NCI-H524 (cell line): Measurements from ENCODE around the gene CALML3.

Experiments
- DNase-seq, 2 experiments: peaks; one replicate each; lab custom pipeline; 2025; lab: John Stamatoyannopoulos, UW

Gene CALML3

DNA sequence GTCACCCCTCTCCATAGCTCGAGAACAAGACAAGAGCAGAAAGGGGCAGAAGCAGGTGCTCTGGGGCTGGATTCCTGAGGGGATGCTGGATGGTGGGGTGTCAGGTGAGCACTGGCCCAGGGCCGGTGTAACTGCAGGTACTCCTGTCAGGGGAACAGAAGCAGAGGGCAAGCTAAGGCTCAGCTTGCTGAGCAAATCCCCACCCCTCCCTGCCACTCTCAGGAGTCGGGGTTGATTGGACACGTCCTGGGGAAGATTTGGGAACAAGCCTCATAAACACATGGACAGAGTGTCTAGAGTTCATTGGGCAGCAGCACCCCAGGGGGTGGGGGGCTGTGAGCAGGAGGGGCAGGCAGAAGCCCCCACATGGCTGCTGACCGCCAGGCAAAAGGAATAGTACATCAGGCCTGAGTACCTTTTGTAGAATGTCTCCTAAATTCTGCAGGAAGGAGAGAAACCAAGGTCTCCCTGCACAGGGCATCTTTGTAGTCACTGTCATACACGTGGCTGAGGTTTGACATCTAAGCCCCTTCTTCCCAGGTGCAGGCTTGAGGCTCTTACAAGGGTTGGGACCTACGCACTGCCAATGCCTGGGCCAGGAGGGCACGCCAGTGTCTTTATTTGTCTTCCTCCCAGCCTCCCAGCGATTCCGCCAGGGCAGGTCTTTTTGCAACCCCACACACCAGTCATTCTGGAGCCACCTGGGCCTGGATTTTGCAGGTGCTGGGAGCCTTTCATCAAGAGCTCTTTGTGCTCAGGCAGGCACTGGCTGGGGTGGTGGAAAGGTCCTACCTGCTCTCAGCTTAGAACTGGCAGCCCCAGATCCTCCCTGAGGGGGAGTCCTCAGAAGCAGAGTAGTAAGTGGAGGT lies 2.8 kb downstream of the CALML3 start:
- DNase-seq, result no peak

DNA sequence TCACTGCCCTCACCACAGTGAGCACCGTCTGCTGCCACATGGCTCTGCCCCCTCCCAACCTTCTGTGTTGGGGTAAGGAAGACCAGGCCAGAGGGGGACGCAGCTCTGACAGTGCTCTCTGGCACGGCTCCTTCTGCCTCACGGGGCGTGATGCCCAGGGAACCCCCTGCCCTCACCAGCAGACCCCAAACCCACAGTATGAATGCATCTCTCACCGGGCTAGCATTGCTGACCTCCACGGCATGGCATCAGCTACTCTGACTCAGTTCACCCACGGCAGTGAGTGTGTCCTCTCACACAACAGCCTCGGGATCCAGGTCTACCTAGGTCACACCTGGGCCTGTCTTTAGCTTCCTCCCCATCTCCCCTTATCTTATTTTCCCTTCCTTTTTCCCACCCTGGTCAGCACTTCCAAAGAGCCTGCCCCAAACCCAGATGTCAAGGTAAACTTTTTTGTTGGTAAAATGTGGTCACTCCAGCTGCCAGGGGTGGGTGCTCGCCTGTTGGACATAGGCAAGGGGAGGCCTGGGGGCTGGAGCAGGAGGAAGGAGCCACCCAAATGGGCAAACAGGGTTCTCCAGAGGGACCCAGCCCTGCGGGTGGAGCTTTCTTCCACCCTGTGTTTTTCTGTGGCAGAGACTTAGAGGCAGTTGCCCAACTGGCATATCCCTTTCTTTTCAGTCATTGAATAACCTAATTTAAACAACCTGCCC lies 4.4 kb downstream of the CALML3 start:
- DNase-seq, result no peak

DNA sequence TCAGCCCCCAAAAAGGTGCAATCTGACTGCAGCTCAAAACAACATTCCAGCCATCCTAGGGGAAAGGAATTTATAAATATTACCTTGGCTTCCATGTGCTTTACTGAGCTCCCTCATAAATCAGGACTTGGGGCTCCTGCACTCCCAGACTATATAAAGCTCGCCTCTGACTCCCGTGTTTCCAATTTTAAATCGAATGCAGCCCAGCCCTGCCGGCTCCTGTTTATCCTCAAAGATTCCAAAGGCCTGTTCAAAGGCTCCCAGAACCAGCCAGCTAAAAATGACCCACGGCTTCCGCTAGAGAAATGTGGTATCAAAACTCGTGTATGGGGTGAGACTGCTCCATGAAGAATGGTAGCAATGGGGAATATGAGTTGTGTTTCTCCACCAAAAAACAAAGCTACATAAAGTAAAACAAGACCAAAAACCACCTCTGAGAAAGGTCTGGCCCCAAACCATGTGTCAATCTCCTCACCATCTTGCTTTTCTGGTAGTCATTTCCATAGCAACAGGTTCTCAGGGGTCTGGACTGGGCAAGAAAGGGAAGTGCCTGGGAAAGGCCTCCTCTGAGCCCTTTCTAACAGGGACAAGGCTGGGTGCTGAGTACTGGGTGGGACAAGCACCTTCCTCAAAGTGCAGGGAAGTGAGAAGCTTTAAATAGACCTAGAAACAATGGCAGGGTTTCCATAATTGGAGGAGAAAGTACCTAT lies 5.1 kb downstream of the CALML3 start:
- DNase-seq, result no peak

DNA sequence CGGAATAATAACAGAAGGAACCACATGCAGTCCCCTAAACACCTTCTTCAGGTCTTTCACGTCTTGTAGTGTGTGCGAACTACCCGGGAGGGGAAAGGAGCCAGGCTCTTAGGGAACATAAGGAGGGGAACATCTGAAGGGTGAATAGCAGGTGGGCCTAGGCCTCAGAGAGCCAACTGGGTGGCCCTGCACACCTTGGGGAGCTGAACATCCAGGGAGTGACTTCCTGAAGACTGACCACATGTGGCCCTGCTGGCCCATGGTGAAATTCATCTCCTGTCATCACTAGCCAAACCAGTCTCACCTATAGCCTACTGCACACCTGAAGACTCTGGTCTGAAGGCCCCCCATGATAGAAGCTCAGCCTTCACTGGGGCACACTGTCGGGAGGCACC lies 5.6 kb downstream of the CALML3 start:
- no peak for DNase-seq

DNA sequence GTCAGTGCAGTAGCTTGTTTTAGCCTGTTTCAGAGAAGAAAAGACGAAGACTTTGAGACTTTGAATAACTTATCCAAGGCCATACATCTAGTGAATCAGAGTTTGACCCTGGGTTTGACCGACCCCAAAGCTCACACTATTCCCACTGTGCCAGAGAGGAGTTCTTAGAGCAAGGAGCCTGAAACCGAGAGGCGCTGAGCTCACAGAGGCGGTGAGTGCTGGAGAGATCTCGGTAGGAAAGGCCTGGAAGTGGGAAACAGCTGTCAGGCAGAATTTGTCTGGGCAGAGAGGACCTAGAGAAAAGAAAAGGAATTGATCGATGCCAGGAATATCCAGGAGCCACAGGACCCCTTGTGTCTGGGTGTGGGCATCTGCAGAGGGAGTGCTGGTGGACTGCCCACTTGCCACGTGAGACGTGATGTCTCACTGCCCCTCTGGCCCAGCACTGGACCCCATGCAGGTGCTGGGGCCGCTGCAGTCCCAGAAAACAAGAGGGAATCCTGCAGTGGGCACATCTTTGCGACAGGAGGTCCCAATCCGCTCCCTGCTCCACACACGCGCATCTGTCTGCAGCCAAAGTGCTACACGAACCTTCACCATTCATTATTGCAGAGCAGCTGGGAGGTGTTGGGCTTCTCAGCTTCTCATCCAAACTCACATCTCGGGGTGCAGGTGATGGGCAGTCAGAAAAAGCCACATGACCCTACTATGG lies 6.2 kb downstream of the CALML3 start:
- DNase-seq, result no peak

DNA sequence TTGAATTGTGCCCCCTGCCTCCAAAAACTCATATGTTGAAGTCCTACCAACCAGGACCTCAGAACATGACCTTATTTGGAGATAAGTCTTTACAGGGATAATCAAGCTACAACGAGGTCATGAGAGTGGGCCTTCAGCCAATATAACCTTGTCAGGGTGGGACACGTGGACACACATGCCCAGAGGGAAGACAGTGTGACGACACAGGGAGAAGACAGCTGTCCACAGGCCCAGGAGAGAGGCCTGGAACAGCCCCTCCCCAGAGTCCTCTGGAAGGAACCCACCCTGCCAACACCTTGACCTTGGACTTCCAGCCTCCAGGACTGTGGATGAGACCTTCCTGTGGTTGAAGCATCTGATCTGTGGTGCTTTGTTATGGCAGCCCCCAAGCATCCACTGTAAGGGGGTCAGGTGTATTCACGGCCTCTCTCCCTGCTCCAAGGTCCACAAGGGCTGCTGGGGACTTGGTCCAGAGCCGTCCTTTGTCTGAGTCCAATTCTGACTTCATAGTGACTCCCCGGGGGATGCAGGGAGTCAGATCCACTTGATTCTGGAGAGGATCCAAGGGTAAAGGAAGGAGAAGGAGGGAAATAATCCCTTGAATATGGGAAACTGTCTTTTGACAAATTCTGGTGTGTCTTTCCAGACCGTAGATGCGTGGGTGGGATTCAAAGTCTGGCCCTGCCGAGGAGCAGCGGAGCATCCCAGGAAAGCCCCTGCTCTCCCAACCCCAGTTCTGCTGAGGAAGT lies 7.0 kb downstream of the CALML3 start:
- DNase-seq, result no peak

DNA sequence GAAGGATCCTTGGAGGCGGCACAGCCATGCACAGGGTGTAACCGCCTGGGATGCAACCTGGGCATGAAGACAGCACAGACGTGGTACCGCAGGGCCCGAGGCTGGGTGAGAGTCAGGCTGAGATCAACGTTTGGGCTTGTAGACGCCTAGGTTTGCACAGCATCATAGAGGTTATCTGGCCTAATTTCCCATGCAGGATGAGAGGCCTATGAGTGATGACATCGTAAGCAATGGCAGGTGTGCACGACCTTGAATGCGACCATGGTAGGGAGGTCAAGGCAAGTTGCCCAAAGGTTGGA lies 7.5 kb downstream of the CALML3 start:
- DNase-seq, result no peak

DNA sequence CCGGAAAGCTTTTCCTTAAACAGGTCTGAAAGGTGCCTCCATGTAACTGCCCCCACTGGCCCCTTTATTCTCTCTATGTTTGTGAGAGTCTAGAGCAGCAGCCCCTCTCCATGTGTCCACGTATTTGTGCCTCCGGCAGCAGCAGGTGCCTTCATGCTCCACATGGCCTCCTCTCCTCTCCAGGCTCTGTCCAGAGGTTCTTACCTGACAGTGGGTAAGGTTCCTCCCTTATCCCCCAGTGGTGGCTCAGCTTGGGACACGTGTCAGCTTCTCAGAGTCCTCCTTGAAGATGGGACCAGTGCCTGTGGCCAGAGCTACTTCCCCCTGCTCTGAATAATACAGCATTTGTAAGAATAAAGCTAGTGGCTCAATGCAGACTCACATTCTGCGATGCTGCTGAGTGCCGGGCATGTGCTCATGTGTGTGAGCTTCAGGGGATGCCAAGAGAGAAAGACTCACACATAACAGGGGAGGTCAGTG lies 7.9 kb downstream of the CALML3 start:
- DNase-seq, result no peak

DNA sequence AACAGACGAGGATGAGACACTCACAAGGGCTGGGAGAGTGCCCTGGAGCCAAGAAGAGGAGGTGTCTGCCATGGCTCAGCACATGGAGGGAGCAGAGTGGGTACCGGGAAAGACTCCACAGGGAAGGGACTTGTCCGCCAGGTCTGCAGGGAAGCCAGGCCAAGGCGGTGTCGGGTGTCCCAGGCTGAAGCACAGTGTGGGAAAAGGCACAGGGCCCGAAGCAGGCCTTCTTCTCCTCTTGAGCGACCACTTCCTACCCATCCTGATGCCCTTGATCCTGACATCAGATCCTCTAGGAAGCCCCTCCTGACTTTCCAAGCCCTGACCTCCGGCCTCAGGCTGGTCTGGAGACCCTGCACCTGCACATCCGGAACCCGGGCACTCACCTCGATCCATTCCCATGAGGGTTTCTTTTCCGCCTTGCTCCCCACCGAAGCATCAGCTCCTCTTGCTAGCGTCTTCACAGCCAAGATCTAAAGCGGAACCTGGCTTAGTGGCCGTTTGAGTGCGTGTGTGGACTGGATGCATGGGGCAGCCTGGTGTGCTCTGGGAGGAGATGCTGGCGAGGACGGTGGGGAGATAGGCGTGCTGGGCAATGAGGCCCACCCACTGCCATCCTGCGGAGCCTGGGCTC lies 8.5 kb downstream of the CALML3 start:
- no peak for DNase-seq

DNA sequence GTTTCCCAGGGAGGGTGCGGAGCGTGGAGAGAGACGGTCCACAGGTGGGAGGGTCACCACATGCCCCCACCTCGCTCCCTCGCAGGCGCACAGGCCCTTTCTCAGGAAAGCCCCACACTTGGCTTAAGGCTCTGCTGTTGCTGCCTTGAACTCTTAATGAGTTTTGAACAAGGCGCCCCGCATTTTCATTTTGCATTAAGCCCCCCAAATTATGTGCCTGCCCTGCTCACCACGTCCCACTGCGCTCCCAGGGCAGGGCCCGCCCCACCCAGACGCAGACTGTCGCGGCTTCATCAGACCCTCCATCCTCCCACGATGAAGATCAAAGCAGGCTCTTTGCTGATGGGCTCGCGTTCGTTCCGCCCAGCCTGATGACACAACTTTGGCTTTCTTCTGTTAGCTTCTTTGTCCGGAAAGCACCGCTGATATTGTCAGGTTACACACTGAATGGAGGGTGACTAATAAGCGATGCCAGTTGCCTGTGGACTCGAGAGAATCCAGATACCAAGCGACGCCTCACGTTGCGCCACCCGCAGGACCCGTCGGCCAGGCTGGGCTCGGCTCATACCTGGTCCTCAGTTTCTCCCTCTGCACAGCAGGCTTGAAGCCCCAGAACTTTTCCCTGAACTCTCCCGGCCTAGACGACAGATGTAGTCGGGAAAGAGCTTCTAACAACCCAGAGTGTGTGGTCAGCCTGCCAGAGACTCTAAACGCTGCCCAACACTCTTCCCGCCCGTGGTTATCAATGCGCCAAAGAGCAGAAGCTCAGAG lies 9.5 kb downstream of the CALML3 start:
- DNase-seq, result no peak

DNA sequence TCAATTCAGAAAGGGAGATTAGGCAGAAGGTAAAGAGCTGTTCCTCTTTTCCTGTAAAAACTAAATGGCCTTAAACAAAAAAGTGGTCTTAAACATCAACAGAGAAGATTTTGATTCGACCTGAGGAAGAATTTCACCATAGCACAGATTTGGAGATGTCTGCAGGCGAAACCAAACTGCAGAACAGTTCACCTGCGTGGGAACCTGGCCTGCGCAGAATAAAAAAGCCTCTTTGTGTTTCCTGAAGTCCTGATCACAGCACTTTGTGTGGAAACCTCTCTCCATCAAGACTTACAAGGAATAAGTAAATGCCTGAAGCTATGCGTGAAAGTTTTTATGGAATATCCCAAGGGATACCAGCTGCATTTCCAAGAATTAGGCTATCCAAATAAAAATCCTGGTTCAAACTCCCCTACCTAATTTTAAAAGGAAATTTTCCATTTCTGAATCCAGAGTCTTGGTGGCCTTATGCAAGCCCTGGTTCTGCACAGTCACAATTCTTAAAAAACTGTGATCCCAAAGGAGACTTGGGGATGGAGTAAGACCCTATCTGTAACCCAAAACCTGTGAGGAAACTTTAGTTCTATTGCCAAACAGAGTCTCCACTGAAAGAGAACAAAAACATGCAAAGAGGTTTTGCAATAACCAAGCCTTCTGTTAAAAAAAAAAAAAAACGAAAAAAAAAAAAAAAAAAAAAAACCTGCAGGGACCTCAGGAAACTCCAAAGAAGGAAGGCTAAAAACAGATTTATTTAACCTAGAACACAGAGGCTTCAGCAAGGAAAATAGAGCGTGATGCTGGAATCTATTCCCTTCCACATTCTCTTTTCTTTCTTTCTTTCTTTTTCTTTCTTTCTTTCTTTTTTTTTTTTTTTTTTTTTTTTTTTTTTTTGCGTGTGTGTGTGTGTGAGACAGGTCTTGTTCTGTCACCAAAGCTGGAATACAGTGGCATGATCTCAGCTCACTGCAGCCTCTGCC lies 10.4 kb downstream of the CALML3 start:
- no peak for DNase-seq

DNA sequence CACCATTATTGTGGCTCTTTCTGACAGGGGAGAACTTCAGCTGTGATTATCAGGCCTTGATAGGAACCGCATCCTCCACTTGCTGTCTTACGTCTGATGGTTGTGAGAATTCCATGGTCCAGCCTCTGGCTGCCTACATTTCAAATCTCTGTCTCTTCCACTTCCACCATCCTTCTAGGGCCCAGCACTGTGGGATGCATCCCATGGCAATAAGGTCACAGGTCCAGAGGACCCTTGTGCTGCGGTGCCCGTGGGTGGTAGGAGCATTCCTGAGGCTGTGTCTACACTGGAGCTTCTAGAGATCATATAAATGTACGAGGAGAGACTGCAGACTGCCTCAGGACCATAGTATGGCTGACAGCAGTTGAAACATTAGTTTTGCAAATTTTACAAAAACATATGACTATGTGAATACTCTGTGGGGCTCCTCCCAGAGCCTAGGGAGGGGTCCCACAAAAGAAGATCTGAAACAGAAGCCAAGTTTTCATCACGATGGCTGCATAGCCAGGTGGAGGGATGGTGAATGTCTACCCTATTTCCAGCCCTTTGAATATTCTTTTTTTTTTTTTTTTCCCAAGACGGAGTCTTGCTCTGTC lies 11.8 kb downstream of the CALML3 start:
- DNase-seq, result no peak

DNA sequence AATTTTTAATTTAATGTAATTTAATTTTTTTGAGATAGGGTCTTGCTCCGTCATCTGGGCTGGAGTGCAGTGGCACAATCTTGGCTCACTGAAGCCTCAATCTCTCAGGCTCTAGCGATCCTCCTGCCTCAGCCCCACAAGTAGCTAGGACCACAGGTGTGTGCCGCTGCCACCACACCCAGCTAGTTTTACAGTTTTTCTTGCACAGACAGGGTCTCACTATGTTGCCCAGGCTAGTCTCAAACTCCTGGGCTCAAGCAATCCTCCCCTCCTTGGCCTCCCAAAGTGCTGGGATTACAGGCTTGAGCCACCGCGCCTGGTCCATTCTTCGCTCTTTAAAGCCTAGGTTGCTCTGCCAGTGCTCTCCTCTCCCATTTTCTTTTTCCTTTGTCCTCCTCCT lies 12.9 kb downstream of the CALML3 start:
- no peak for DNase-seq

DNA sequence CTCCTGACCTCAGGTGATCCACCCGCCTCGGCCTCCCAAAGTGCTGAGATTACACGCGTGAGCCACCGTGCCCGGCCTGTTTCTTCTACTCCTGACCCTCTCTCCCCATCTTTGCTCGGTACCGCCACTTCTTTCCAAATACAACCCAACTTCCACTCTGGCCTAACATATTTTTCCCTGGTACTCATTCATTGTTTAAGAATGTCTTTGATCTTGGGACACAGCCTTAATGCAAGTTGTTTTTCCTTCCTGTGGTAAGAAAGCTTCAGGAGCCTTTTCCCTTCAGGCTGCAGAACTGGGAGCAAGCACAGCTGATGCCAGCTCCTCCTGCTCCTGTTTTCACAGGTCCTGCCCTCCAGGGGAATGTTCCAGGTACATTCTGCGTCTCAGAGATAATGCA lies 13.7 kb downstream of the CALML3 start:
- DNase-seq, result no peak

DNA sequence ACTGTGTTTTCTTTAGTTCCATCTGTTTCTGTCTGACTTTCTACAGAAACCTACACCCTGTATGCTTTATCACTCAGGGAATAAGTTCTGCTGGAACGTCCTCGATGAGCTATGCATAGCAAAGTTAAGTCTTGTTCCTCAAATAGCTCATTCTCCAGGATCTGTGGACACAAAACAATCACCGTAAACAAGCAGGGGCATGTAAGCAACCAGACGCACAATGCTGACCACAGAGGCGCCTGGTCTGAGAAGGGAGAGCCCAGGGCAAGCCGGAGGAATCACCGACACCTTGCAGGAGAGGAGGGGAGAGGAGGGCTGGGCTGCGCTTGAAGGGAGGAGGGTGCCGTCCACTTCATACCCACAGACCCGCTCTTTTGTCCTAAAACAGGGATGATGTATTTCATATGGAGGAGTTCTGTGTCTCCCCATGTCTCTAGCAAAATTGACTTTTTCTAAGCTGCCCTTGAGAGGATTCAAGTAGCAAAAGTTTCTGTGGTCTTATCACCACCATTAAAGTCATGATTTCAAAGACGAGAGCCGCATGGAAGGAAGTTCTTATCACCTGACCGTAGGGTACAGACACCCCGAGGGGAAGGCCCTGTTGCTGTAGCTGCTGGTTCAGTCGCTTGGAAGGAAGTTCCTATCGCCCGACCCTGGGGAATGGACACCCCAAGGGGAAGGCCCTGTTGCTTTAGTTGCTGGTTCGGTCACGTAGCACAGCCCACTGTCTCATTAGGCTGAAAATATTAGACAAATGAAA lies 14.3 kb downstream of the CALML3 start:
- DNase-seq, result no peak

DNA sequence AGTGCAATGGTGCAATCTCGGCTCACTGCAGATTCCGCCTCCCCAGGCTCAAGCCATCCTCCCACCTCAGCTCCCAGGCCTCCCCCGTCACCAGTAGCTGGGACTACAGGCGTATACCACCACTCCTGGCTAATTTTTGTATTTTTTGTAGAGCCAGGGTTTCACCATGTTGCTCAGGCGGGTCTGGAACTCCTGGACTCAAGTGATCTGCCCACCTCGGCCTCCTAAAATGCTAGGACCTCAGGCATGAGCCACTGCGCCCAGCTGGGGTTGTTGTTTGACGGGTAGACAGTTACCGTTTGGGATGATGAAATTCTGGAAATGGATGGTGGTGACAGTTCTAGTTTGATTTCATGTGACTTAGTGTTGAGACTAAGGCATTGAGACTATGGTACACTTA lies 15.3 kb downstream of the CALML3 start:
- no peak for DNase-seq

DNA sequence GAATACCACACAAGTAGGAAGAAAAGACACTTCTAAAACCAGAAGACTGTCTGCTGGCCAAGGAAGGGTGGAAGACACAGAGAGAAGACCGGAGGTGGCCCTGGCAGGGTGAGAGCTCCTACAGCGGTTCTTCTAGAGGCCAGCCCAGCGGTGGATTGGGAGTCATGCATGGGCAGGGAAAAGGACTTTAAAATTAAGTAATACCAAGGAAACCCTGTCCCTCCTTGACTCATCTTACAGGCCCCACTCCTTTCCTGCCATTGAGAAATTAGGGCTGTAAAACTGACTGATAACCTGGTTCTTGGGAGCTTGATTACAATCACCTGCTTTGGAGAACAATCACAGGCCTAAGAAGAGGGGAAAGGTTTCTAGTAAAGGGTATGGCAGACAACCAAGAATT lies 16.1 kb downstream of the CALML3 start:
- no peak for DNase-seq

DNA sequence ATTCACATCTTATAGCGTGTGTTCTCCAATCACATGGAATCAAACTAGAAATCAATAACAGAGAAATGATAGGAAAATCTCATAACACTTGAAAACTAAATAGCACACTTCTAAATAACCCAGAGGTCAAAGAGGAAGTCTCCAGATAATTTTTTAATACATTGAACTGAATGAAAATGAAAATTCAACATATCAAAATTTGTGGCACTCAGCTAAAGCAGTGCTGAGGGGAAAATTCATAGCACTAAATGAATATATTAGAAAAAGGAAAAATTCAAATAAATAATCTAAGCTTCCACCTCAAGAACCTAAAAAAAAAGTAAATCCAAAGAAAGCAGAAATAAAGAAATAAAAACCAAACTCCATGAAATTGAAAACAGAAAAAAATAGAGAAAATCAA lies 17.3 kb downstream of the CALML3 start:
- no peak for DNase-seq
